HG03457 (cell line): ENCODE data around the gene ZNF740.

Source experiments
- ATAC-seq: cut with Tn5 transposase; IDR thresholded peaks from one replicate; pipeline ENCODE4 v1.9.1; 2021; ENCODE audit warnings: moderate number of reproducible peaks; ENCODE audit not compliant: unreplicated experiment

ZNF740 gene

DNA sequence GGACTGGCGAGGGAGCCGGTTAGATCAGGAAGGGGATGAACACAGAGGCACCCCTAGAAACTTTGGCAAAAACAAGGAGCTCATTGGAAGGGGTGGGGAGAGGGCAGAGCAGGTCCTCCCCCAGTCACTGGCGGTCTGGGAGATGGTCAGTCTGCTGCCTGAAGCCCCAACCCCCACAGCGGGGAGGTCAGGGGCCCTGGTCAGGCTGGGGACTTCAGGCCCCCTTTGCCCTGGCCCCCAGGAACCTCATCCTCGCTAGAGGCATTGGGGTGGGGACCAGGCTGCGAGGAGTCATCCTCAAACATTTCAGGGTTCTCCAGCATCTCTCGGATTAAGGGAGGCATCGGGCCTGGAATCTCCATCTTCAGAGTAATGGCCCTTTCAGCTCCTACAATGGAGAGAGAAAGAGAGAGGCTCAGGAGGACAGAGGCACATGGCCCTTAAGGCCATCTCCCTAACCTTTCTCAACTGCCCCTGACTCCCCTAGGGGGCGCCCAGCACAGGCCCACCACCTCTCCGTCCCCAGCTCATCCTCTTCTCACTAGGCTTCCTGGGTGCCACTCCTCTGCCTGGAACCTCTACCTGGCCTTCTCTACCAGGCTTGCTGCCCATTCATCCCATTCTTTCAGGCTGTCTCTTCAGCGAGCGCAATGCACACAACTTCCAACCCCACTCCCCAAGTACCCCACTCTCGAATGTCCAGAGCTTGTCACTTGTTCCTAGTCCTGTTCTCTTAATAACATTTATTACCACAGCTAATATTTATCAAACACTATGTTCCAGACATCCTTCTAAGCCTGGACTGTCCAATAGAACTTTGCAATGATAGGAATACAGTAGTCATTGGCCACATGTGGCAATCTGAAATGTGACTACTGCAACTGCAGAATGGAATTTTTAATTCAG lies 31.2 kb downstream of the ZNF740 start:
- no peak for ATAC-seq

GRCh38 chr12:53212931-53213330 lies 32.4 kb downstream of the ZNF740 start:
- no peak for ATAC-seq

DNA sequence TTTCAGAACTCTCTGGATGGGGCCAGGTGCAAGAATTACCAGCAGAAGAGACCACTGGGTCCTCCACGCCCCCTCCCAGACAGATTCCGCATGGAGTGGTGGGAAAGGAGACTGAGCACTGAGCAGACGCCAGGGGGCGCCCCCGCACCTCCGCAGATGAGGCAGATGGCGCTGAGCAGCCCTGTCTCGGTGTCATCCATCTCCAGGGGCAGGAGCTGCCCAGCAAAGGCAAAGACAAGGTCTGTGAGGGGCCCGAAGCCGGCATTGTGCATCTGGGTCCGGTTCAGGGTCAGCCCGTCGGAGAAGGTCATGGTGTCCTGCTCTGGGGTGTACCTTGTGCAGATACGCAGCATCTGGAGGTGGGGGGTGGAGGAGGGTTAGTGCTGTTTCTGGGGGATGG lies 32.8 kb downstream of the ZNF740 start:
- no peak for ATAC-seq

DNA sequence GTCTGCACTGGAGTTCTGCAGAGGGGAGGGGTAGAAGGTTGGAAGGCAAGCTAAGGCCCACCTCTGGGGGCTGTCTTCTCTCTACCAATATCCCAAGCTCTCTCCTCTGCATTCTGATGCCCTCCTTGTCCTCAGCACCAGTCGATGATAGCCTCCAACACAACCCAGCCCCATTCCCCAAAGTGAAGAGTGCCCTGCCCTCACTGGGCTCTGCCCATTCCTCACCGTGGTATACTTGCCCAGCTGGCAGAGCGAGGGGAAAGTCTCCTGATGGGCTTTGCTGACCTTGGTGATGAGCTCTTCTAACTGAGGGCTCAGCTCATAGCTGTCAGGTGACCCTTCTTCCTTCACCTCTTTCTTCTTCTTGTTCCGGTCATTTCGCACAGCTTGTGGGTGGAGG lies 33.7 kb downstream of the ZNF740 start:
- no peak for ATAC-seq

GRCh38 chr12:53214687-53215455 lies 34.3 kb downstream of the ZNF740 start:
- ATAC-seq, result no peak

DNA sequence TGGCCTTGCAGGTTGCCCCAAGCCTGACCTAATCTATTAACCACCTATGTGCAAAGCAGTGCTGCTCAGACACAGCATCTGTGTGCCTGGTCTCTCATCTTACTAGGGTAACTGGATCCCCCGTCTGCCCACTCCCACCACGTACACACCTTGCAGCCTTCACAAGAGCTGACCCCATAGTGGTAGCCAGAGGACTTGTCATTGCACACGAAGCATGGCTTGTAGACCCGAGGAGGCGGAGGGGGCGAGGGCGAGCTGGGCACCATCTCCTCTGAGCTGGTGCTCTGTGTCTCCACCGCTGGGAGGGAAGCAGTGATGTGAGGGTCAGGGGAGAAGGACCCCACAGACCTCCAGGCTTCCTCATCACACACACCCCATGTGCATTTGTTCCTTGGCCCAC lies 35.0 kb downstream of the ZNF740 start:
- no peak for ATAC-seq

DNA sequence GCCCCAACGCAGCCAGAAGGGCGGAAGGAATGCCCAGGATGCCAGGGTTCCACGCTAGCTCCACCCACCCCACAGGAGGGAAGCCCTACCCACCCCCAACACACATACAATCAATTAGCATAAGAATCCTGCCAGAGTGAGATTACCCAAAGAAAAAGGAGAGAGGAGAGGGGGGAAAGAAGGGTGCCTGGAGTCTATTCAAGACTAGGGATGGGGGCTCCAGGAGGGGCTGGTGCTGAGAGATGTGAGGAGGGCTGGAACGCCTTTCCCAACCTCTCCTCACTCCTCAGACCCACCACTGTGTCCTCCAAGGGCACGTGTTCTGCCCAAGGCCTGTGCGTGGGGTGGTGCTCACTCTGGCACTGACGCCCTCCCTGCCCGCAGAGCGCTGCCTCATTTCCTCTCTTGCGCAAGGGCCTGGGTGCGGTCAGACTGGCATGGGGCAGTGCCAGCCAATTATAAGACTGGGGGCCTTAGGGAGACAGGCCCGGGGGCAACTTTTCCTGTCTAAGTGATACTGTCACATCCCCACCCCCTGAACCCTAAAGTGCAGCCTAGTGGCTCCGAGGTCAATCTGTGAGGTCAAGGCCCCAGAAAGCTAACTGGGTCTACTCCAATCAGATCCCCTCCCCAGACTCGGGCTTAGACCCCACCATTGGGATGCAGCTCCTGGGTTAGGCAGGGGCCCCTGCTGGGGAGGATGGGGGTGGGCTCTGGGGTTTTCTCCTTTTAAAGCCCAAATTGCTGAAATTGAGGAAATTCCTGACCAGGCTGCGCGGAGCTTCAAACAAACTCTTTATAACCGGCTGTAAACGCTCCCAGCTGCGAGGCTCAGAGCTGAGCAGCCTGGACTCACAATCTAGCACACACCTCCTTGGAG lies 36.8 kb downstream of the ZNF740 start:
- ATAC-seq, result no peak

DNA sequence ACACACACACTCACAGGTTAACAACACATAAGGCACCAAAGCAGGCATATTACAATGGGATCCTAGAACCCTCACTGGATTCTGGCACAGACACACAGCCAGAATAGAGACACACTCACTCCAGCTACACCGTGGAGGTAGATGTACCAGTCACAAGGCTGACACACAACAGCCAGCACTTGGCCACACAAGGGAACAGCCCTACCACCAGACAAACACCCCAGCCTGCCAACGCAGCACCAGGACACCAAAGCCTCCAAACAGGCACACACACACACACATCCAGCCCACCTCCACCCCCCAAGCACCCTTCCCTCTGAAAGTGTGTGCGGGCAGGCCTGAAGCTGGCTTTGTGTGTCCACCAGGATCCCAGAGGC lies 37.4 kb downstream of the ZNF740 start:
- no peak for ATAC-seq

DNA sequence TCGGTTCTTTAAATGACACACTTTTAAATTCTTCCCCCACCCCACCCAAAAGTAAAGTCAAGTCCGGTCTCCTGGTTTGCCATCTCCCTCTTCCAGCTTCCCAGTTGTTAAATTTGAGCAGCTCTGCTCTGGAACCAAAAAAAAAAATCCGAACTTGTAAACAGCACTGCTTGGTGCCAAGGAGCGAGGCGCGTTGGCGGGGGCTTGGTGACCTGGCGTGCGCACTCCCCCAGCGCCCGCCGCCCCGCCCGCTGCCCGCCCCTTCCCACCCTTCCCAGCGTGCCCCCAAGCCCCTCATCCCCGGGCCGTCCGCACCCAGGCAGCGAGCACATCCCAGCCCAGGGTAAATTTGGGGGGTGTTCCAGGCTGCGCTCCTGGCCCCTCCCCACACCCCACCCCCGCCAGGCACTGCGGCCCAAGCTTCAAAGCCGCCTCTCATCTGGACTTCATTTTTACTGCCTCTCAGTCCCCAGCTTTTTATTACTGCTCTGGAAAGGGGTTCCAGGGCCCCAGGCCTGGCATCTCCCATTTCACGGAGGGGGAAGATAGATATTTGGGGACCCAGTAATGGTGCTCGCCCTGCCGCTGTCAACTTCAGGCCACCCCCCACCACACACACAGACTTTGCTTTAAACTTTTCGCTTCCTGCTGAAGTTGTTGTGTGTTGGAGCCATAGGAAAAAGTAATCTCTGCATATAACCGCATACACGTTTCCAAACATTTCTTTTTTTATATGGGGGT lies 38.2 kb downstream of the ZNF740 start:
- no peak for ATAC-seq

DNA sequence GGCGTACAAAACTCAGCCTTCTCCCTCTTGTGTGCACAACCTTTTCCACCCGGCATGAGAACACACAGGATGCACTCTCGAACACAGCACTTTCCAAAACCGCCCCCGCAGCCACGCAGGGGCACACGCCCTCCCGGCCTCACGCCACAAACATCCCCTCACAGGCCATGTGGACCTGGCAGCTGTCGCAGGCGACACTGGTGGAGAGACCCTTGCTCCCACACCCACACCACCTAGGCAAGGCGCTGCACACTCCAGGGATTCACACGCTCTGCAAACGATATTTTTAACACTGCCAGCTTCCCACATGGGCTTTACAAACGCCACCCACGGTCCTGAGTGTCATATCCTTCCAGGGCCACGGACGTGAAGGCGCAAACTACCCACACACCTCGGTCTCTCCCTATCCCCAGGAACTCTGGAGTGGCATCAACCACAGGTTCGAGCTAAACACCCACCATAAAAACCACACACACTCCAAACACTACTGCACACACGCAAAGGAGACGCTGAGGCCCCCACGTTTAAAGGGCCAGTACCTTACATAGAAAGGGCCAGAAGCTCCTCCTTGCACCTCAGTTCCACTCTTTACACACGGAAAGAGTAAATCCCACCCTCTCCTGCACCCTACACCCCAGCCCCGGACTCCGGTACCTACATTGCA lies 38.9 kb downstream of the ZNF740 start:
- no peak for ATAC-seq

DNA sequence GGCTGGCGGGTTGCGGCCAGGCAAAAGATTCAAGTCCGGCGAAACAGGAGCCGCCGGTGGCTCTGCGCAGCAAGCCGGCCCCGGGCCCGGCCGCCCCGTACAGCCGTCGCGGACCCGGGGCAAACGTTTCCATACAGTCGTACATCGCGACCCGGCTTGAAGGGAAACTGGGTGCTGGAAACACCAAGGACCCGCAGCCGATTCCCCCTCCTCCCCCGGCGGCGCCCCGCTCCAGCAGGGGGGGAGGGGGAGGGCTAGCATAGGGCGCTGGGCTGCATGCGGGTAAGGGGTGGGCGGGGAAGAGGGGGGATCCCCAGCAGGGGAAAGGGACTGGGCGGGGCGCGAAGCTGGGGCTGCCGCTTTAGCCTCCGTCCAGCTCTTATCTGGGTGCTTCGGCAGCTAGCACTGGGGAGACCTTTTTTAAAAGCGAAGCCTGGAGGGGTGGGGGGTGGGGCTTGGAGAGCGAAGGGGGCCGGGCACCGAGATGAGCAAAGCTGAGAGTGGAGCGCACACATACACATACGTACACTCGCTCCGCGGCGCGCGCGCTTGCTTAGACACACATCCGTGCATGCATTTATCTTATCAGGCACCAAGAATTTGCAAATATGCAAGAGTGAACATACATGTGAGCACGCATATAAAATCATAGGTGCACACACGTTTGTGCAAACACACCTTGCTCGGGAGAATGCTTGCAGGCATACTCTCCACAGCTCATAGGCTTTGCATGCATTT lies 39.6 kb downstream of the ZNF740 start:
- ATAC-seq, result no peak

- ATAC-seq, result no peak
Observed at GRCh38 chr12:53220694-53221202, 40.2 kb downstream of the ZNF740 start.

DNA sequence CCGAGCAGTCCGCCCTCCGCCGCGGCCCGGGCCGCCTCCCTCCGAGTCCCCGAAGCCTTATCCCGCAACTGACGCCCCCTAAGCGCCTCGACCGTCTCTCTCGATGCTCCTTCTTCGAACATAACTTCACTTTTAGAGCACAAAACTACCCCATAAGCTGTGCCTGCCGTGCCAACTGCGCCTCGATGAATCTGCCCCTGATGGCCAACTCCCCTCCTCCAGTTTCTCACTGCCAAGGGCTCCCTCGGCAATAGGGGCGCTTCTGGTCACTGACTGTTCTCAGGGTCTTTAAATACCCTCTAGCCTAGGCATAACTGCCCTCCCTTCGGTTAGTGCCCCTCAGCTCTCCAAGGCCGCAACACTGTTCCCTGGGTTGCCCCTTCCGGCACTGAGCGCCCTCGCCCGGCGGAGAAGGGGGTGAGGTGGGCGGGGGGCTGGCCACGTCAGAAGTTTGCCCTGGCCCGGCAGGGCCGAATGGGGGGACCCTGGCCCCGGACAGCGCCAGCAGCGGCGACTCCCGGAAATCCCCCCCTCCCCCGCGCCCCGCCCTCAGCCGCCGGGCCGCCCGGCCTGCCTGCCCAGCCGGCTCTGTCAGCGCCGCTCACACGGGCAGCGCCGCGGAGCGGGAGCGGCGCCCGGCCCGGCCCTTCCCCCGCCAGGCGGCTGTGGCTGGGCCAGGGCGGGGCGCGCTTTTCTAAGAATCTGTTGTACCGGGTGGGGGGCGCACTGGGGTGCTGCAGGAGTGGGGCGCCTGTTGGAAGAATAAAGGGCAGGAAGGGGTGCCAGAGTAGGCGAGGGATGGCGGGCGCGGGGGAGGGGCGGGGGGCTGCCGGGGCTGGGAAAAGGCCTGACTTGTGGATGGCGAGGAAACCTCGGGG lies 40.9 kb downstream of the ZNF740 start:
- ATAC-seq, result no peak

DNA sequence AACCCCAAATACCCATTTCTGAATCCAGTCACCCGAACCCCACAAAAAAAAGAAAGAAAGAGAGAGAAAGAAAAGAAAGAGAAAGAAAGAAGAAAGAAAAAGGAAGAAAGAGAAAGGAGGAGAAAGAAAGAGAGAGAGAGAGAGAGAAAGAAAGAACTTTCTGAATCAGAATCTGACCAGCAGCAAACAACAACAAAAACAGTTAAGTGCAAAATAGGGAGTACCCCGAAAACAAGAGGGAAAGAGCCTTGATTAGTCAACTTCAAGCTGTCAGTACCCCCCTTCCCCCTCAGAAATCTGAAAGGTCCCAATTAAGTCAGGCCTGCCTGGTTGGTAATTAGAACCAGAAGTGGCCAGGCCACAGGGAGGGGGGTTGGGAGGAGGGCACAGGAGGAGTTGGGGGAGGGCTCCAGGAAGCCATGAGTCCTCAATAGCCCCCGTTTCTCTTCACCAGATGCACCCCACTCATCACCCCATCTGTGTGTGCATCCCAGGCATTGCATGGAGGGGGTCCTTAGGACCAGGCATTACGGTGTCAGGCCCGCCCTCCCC lies 41.7 kb downstream of the ZNF740 start:
- no peak for ATAC-seq

- no peak for ATAC-seq
Observed at GRCh38 chr12:53222806-53223261, 42.3 kb downstream of the ZNF740 start.

GRCh38 chr12:53223389-53224060 lies 43.0 kb downstream of the ZNF740 start:
- ATAC-seq, result no peak
